SH-SY5Y (cell line): Measurements from ENCODE around the gene HSP90B1.

Experiments
- GATA2 ChIP-seq: IDR thresholded peaks from 2 replicates; pipeline ENCODE4 v1.6.1; 2011; ENCODE audit warnings: mild to moderate bottlenecking, low read depth, low read length
- GATA3 ChIP-seq: IDR thresholded peaks from 2 replicates; pipeline ENCODE4 v1.6.1; 2011; ENCODE audit warnings: low read depth, mild to moderate bottlenecking, low read length, moderate library complexity

HSP90B1 gene

DNA sequence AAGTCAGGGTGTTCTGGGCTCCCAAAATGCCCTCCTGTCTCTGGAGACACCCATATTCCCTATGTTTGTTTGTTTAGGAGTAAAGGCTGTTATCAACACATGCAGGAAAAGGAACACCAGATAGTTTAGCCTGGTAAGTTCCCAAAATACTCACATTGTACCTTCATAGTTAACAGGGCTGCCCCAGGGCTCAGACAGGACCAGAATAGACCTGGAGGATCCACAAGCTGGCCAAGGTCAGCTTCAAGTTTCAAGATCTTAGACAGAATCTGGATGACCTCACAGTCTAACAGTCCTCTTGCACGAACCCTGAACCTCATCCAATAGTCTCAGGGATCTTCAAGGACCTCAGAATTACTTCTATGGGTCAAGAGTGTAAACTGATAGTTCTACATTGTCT is 18.1 kb upstream of the HSP90B1 start:
- no peak for TF ChIP-seq GATA2
- no peak for TF ChIP-seq GATA3

DNA sequence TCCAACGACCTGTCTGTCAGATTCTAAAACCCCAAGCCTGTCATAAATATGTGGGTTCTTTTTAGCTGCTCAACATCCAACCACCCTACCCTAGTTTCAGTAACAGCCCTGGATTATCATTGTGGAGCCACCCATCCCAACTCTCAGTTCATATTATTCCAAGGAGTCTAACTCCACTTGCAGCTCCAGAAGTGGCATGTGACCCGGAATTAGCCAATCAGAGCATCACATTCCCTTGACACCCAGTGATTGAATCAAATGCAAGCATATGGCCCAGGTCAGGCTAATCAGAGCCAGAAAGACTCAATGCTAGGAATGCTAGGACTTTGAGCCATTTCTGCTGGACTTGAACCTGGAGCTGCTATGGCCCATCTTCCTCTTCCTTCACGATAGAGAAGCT is 17.1 kb upstream of the HSP90B1 start:
- no peak for TF ChIP-seq GATA3
- no peak for TF ChIP-seq GATA2

DNA sequence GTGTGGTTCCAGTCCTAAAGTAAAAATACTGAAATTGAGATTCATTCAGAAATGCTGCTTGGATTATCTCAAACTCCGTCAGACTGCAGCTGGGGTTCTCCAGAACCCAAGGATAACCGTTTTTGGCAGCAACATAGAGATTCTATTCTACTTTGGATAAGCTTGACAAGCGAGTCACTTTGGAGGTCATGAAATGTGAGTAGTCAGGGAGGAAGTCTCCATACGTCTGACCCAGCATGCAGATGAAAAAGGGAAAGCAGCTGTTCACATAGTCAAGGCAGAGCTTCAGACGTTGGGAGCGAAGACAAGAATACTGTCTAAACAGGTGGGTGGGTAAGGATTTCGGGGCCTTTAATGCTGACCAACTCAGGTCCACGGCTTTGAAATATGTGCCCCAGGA is 14.9 kb upstream of the HSP90B1 start:
- TF ChIP-seq GATA2: no peak
- TF ChIP-seq GATA3: no peak

DNA sequence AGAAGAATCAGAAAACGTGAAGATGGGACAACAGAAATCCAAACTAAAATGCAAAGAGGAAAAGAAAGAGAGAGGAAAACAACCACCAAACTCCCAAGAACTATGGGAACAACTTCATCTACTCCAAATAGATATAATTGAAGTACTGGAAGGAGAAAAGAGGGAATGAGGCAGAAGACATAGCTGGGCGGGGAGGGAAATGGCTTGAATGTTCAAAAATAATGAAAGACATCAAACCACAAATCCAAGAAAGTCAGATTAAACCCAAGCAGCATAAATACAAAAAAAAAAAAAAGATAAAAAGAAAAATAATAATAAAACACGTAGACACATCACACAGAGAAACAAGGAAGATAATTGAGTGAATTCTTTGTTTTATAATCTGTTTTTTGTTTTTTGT is 12.3 kb upstream of the HSP90B1 start:
- no peak for TF ChIP-seq GATA3
- TF ChIP-seq GATA2: no peak

DNA sequence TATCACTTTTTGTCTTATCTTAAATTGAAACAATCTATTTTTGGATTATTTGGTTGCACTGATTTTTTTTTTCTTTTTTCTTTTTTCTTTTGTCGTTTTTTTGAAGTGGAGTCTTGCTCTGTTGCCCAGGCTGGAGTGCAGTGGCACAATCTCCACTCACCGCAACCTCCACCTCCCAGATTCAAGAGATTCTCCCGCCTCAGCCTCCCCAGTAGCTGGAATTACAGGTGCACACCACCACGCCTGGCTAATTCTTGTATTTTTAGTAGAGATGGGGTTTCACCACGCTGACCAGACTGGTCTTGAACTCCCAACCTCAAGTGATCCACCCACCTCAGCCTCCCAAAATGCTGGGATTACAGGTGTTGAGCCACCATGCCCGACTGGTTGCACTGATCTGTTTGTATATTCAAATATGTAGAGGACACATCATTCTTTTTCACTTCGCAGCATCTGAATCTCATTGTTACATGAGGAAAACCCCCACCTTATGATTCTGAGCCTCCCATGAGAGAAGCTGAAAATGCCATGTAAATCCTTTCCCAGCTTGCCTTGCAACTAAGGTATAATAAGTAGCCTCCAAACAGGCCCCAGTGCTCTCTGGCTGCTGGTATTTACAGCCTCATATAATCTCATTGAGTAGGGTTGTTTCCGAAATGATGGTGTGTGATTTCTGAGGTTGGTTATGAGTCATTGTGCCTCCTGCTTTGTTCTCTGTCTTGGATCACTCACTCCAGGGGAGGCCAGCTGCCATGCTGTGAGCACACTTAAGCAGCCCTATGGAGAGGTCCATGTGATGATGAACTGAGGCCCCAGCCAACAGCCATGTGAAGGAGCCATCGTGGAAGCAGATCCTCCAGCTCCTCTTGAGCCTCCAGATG is 5.2 kb upstream of the HSP90B1 start:
- TF ChIP-seq GATA2: no peak
- no peak for TF ChIP-seq GATA3

DNA sequence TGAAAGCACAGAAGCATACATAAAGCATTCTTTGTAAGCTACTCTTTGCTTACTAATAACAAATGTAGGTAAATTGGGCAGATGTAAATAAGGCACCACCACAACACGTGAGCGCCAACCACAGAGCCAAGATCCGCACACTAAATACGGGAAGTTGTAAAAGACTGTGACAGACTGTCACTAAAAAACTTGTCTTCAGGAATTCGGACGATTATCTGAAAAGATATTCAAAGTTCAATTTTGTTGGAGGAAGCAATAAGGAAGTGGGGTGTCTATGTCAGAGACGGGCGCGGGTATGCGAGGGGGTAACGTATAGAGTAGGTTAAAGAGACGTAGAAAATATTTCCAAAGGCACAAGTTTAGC is 1.5 kb upstream of the HSP90B1 start:
- TF ChIP-seq GATA3 (no peak), GATA2 (no peak)

DNA sequence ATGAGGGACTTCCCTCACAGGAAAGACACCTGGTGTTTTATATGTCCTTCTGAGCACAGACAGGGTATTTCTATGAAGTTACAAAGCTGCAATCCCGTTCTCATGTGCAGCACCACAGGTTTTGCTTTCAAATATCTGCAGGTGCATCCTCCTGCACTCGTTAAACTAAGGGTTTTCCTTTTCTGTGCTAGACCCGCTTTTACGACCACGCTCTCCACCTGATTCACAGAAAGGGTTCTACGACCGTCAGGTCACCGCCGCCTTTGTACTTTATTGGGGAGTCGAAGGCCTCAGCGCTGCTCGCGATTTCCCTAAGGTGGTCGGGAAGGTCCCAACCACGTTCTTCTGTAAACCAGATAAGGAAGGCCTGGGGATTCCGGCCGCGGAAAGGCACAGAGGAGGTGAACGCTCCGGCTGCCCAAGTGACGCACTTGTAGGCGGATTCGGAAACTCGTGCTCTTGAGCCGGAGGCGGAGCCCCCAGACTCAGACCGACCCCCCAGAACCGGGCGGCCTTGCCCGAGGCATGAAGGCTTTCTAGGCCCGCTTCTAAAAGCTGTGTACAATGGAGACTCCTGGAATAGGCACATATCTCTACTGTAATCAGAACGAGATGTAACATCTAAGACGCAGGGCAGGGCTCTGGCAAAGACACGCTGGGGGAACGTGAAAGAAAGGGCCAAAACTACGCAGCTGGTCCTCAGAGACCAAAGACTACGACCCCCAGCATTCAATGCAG is 995 bp upstream of the HSP90B1 start:
- TF ChIP-seq GATA3 (no peak), GATA2 (peak; percentile 53; the same call in 1 of the 2 replicates)

DNA sequence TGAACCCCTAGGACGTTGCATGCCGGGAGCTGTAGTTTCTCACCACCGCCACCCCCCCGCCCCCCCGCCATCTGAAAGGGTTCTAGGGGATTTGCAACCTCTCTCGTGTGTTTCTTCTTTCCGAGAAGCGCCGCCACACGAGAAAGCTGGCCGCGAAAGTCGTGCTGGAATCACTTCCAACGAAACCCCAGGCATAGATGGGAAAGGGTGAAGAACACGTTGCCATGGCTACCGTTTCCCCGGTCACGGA is 501 bp upstream of the HSP90B1 start:
- TF ChIP-seq GATA2: no peak
- no peak for TF ChIP-seq GATA3

DNA sequence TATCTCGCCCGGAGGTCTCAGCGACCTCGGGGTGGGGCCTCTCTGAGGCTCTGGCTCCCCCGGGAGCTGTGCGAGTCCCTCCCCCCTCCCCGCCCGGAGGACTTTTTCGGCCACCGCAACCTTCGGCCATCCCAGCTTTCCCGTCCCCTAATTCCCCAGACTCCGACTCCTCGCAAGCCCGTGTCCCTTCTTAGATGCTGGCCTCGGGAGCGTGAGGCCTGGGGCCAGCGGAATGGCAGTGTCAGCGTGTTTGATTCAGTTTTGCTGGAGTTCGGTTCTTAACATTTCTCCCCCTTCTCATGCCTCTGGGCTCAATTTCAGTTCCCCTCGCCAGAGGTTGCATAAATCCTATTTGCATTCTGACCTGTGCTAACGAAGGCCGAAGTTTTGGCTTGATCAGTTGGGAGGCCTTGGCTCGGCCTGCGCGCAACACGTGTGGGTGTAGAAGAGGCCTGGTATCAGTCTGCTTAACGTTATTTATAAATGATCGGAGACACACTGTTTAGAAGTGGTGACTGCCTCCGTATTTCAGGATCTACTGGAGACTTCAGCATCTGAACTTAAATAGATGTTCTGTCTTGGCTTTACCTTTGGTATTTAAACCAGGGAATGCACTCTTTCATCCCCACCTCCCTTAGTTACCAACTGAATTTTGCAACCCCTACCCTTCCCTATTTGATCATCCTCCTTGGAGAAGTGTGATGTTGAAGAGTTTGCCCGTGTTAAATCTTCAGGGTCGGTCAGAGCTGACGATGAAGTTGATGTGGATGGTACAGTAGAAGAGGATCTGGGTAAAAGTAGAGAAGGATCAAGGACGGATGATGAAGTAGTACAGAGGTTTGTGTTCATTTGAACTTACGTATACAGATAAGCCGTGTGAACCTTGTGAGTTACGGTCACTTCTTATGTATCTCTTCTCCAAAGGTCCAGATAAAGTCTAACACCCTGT is 851 bp downstream of the HSP90B1 start:
- no peak for TF ChIP-seq GATA2
- no peak for TF ChIP-seq GATA3

DNA sequence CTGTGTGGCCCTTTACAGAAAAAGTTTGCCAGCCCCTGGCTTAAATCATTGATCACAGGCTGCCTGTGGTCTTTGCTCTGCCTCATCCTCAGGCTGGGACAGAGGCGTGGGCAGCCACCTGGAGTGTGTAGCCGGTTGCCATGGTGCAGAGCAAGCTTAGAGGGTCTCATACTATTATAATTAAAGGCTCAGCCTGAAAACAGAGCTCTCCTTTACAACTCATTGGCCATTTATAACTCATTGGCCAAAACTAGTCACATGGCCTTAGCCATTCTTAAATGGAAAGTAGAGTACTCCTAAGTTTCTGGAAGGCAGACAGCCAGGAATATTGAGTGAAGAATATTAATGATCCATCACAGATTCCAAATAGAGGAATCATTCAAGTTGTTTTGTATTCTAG is 3.0 kb downstream of the HSP90B1 start:
- TF ChIP-seq GATA2 (no peak), GATA3 (no peak)

DNA sequence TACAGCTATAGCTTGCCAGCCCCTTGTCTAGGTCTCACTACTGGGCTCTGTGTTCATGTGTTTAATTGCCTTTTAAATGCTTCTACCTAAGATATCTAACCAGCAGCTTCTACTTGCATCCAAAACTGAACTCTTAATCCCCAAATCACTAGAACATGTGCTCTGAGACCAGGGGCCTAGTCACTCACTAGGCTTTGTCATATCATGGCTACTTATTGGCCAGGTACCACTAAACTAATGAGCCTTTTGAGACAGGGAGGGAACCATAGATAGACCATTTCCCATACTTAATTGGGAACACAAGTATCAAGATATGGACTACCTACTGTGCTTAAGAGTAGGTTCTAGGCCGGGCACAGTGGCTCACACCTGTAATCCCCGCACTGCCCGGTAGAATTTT is 6.5 kb downstream of the HSP90B1 start:
- TF ChIP-seq GATA2: no peak
- no peak for TF ChIP-seq GATA3

DNA sequence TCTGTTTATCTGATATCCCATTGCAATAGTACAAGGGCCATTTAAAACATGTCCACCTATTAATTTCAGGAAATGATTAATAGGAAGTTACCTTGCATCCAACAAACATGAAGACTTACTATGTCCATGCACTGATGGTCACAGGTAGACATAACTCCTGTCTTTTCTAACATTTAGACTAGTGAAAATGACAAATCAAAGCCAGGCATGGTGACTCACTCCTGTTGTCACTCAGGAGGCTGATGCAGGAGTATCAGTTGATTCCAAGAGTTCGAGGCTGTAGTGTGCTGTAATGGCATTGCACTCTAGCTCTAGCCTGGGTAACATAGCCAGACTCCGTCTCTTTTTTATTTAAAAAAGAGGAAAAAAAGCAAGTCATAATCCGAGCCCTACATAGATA is 14.8 kb downstream of the HSP90B1 start:
- TF ChIP-seq GATA3: no peak
- no peak for TF ChIP-seq GATA2

DNA sequence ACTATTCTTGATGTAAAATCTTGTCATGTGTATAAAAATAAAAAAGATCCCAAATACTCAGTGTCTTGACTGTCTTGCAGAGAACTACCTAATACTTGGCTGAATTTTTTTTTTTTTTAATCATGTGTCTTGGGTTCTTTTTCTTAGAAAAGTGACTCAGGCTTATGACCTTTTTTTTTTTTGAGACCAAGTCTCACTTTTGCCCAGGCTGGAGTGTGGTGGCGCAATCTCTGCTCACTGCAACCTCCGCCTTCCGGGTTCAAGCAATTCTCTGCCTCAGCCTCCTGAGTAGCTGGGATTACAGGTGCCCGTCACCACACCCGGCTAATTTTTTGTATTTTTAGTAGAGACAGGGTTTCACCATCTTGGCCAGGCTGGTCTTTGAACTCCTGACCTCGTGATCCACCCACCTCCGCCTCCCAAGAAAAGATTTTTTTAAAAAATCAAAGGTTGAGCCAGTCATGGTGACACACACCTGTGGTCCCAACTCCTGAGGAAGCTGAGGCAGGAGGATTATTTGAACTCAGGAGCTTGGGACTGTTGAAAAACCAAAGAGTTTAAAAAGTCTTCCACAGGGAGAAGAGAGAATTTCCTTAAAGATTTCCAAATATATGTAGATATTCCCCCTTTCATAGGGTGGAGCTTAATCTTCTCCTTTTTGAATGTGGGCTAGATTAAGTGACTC is 17.8 kb downstream of the HSP90B1 start:
- TF ChIP-seq GATA2: no peak
- no peak for TF ChIP-seq GATA3

DNA sequence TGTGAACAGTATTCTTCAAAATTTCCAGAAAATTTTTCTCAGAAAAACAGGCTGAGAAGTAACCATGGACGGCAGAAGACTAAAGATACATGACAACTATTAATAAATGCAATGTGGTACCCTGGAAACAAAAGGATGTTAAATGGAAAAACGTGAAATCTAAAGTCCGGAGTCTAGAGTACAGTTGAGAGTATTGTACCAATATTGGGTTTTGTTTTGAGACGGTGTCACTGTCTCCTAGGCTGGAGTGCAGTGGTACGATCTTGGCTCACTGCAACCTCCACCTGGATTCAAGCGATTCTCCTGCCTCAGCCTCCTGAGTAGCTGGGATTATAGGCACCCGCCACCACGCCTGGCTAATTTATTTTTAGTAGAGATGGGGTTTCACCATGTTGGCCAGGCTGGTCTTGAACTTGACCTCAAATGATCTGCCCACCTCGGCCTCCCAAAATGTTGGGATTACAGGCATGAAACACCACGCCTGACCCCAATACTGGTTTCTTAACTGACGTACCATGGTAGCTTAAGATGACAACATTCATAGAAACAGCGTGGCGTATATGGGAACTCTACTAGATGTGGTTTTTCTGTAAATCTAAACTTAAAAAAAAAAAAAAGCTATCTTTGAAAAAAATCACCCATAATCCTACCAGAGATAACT is 18.7 kb downstream of the HSP90B1 start:
- no peak for TF ChIP-seq GATA3
- TF ChIP-seq GATA2: no peak
